ENCODE results near the gene EVI5L. TPM values are rescaled to one million over a fixed set of nuclear protein-coding genes. Genes with fewer than 3 reads are reported as not detected.

Gene EVI5L
- polyA plus RNA-seq, 1 of the 3 experiments (the other 2 are of a cell fraction) = 9.7 TPM

GRCh38 chr19:7793493-7793892, 36.5 kb upstream of the EVI5L start:
- H3F3A ChIP-seq (replicated peaks; ENCODE audit: insufficient read depth) = no peaks in the 10 kb centered on the region
- H2AFZ ChIP-seq (ENCODE audit: low read depth) = no peak overlapping the region
- WGBS (ENCODE audit: low lambda C conversion rate) = 6% methylated on average over 3 of the region's 3 CpGs
- no peak overlapping the region for H3K4me2 ChIP-seq
- ChIA-PET POLR2A (no interaction called here), CTCF (interaction anchor here (1.8 kb wide), 1 partner anchor 439 kb away, joined by 5 read pairs; no protein-coding TSS in a partner anchor)
- H3K9me2 ChIP-seq = no peaks in the 10 kb centered on the region
- no peak overlapping the region for H3K27ac ChIP-seq (ENCODE audit: low read depth in 2 of 2, low read length in 1 of 2)
- H4K20me1 ChIP-seq (ENCODE audit: insufficient read depth) = no peaks in the 10 kb centered on the region
- no peak overlapping the region for H3K9ac ChIP-seq
- H3K4me3 ChIP-seq (ENCODE audit: low read depth in 2 of 2, low read length in 1 of 2) = no peak overlapping the region; a peak in 1 of 4 replicates
- peaks cover 25% of the 10 kb centered on the region for H3K27me3 ChIP-seq (ENCODE audit: insufficient read depth)
- H3K9me3 ChIP-seq = no peaks in the 10 kb centered on the region
- H3K36me3 ChIP-seq (replicated peaks in 1 of 2; ENCODE audit: control insufficient read depth in 1 of 2, insufficient read depth in 2 of 2, low read length in 1 of 2) = no peaks in the 10 kb centered on the region
- TF ChIP-seq YY1 (IDR thresholded peaks at IDR 0.05; ENCODE audit: low read depth) (no peak), TEAD4 (IDR thresholded peaks at IDR 0.05; ENCODE audit: borderline replicate concordance, insufficient read depth) (no peak), RFX5 (IDR thresholded peaks at IDR 0.05; ENCODE audit: low read length) (no peak), NRF1 (IDR thresholded peaks at IDR 0.05; ENCODE audit: low read depth, low read length) (no peak), TAF1 (IDR thresholded peaks at IDR 0.05; ENCODE audit: borderline replicate concordance, low read depth, low read length) (no peak), NFIC (IDR thresholded peaks at IDR 0.05; ENCODE audit: borderline replicate concordance) (no peak), USF1 (IDR thresholded peaks at IDR 0.05; ENCODE audit: borderline replicate concordance, low read depth) (no peak), GABPA (IDR thresholded peaks at IDR 0.05; ENCODE audit: low read depth) (no peak), FOXM1 (IDR thresholded peaks at IDR 0.05; ENCODE audit: low read depth) (no peak), MAX (IDR thresholded peaks at IDR 0.05; ENCODE audit: low read depth) (no peak), CHD2 (IDR thresholded peaks at IDR 0.05; ENCODE audit: low read length, partially characterized antibody) (no peak), IRF3 (IDR thresholded peaks at IDR 0.05; ENCODE audit: low read depth, low read length) (no peak)
- H3K79me2 ChIP-seq (ENCODE audit: insufficient read depth) = no peaks in the 10 kb centered on the region
- H3K4me1 ChIP-seq (ENCODE audit: control insufficient read depth in 1 of 2, insufficient read depth in 2 of 2, low read depth in 1 of 2, low read length in 1 of 2) = no peaks in the 10 kb centered on the region
- no peak for DNase-seq

DNA sequence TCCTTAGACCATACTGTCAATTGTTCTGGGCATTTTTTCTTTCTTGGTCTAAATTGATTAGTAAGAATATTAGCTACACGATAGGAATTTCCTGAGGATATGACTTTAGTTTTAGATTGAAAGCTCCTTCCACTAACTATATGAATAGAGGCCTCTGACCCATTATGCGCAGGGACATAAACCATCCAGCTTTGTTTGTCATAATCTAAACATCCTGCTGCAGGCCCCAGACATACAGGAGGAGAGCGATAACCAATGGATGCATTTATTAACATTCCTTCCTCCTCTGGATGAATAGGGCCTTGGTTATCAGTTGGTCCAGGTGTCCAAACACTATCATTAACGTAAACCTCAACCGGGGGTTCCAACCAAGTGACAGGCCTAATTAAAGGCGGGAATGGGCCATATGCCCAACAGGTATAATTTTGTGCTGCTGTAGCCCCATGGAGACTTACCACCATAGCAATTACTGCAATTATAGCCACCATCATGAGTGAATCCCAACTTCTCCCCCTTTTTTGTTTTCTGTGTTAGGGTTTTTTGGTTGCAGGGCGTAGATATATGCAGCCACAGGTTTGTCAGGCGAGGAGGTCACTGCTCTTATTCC, 34.4 kb upstream of the EVI5L start:
- H3K4me3 ChIP-seq (ENCODE audit: low read depth in 2 of 2, low read length in 1 of 2) = no peak overlapping the region
- H3K9ac ChIP-seq = no peak overlapping the region
- no peaks in the 10 kb centered on the region for H3K36me3 ChIP-seq (replicated peaks in 1 of 2; ENCODE audit: control insufficient read depth in 1 of 2, insufficient read depth in 2 of 2, low read length in 1 of 2)
- no peaks in the 10 kb centered on the region for H3K79me2 ChIP-seq (ENCODE audit: insufficient read depth)
- no peak overlapping the region for H3K27ac ChIP-seq (ENCODE audit: low read depth in 2 of 2, low read length in 1 of 2)
- no peaks in the 10 kb centered on the region for H3K9me3 ChIP-seq
- H3K27me3 ChIP-seq (ENCODE audit: insufficient read depth) = peaks cover 25% of the 10 kb centered on the region; the same call in 1 of the 2 replicates
- DNase-seq = no peak
- no peaks in the 10 kb centered on the region for H3K4me1 ChIP-seq (ENCODE audit: control insufficient read depth in 1 of 2, insufficient read depth in 2 of 2, low read depth in 1 of 2, low read length in 1 of 2)
- H2AFZ ChIP-seq (ENCODE audit: low read depth) = no peak overlapping the region
- no peaks in the 10 kb centered on the region for H3K9me2 ChIP-seq
- ChIA-PET CTCF (interaction anchor here (0.6 to 2.1 kb wide), 2 partner anchors 14 to 227 kb away, joined by 3 to 9 read pairs; no protein-coding TSS in a partner anchor), POLR2A (no interaction called here)
- H4K20me1 ChIP-seq (ENCODE audit: insufficient read depth) = no peaks in the 10 kb centered on the region
- WGBS (ENCODE audit: low lambda C conversion rate) = 43% methylated on average over 8 of the region's 8 CpGs
- H3F3A ChIP-seq (replicated peaks; ENCODE audit: insufficient read depth) = no peaks in the 10 kb centered on the region
- 0 out of 2 replicates have a peak overlapping the region, but pooled peaks have one; percentile 10 for H3K4me2 ChIP-seq
- no peak for TF ChIP-seq RCOR1 (IDR thresholded peaks at IDR 0.05; ENCODE audit: low read length)
- TF ChIP-seq, protein P1, sequence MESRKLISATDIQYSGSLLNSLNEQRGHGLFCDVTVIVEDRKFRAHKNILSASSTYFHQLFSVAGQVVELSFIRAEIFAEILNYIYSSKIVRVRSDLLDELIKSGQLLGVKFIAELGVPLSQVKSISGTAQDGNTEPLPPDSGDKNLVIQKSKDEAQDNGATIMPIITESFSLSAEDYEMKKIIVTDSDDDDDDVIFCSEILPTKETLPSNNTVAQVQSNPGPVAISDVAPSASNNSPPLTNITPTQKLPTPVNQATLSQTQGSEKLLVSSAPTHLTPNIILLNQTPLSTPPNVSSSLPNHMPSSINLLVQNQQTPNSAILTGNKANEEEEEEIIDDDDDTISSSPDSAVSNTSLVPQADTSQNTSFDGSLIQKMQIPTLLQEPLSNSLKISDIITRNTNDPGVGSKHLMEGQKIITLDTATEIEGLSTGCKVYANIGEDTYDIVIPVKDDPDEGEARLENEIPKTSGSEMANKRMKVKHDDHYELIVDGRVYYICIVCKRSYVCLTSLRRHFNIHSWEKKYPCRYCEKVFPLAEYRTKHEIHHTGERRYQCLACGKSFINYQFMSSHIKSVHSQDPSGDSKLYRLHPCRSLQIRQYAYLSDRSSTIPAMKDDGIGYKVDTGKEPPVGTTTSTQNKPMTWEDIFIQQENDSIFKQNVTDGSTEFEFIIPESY (IDR thresholded peaks at IDR 0.05; ENCODE audit: borderline replicate concordance, low read depth) = no peak
- TF ChIP-seq EP300 (IDR thresholded peaks at IDR 0.05; ENCODE audit: borderline replicate concordance in 1 of 2, low read depth in 1 of 2, low read length in 1 of 2) = no peak
- TF ChIP-seq RAD21 (IDR thresholded peaks at IDR 0.05; ENCODE audit: low read length) = no peak
- TF ChIP-seq IRF3 (IDR thresholded peaks at IDR 0.05; ENCODE audit: low read depth, low read length) = no peak
- TF ChIP-seq MXI1 (IDR thresholded peaks at IDR 0.05; ENCODE audit: low read depth, low read length) = no peak
- no peak for TF ChIP-seq MAX (IDR thresholded peaks at IDR 0.05; ENCODE audit: low read depth)
- TF ChIP-seq, protein P2, sequence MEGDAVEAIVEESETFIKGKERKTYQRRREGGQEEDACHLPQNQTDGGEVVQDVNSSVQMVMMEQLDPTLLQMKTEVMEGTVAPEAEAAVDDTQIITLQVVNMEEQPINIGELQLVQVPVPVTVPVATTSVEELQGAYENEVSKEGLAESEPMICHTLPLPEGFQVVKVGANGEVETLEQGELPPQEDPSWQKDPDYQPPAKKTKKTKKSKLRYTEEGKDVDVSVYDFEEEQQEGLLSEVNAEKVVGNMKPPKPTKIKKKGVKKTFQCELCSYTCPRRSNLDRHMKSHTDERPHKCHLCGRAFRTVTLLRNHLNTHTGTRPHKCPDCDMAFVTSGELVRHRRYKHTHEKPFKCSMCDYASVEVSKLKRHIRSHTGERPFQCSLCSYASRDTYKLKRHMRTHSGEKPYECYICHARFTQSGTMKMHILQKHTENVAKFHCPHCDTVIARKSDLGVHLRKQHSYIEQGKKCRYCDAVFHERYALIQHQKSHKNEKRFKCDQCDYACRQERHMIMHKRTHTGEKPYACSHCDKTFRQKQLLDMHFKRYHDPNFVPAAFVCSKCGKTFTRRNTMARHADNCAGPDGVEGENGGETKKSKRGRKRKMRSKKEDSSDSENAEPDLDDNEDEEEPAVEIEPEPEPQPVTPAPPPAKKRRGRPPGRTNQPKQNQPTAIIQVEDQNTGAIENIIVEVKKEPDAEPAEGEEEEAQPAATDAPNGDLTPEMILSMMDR (IDR thresholded peaks at IDR 0.05) = no peak
- TF ChIP-seq SMC3 (IDR thresholded peaks at IDR 0.05; ENCODE audit: low read depth, low read length) = no peak
- TF ChIP-seq JUND (IDR thresholded peaks at IDR 0.05) = no peak
- TF ChIP-seq GABPA (IDR thresholded peaks at IDR 0.05; ENCODE audit: low read depth) = no peak
